Fibroblast of pulmonary artery (primary cell): Measurements from ENCODE around the gene CARD10.

Source experiments
- DNase-seq: peaks from one replicate; pipeline ENCODE4 v3.0.0-alpha.2; 2010; ENCODE audit warnings: low read depth
- H3K4me3 ChIP-seq: replicated peaks from 2 replicates; pipeline ENCODE4 v1.5.1; 2011; ENCODE audit warnings: low read depth, mild to moderate bottlenecking, control low read depth, low read length, moderate library complexity
- CTCF ChIP-seq: IDR thresholded peaks from 2 replicates; pipeline ENCODE4 v1.5.1; 2011; ENCODE audit warnings: mild to moderate bottlenecking, control low read depth, low read length, inconsistent platforms; ENCODE audit errors: missing control alignments

CARD10 gene

GRCh38 chr22:37485395-37486223 is 33.6 kb downstream of the CARD10 start:
- no peak for TF ChIP-seq CTCF
- DNase-seq = no peak
- H3K4me3 ChIP-seq = no peak overlapping the region

DNA sequence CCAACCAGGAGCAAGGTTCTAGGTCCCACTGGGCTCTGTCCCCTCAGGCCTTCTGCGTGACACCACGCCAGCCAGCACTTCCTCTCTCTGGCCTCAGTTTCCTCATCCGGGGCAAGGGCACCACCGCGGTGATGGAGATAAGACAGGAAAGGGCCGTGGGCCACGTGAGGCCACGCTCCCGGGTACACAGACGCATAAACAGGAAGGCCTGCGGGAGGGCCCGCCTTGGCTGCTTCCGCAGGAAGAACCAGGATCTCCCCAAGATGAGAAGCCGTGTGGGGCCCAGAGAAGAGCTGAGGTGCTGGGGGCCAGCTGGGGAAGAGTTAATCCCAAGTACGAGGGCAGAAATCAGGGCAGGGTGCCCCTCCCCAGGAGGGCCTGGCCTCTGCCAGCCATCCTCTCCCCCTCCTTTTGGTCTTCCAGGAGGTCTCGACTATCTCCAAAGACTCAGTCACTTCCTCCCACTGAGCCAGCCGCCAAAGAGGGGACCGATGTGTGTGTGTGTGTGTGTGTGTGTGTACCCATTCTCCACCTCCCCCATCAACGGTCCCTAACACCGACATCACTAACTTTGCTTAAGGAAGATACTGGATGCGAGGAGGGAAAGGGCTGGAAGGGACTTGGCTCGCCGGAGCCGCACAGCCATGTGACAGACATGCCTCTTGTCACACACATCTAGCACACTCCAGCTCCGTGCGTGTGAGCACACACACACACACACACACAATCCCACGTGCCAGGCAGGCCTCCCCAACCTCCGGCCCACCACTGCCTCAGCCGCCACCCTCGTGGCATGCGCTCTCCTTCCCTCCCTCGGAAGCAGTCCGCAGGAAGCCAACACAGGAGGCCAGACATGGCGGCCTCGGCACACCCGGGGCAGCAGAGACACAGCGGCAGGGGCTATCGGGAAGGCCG is 34.5 kb downstream of the CARD10 start:
- H3K4me3 ChIP-seq = no peak overlapping the region
- DNase-seq = no peak
- no peak for TF ChIP-seq CTCF

DNA sequence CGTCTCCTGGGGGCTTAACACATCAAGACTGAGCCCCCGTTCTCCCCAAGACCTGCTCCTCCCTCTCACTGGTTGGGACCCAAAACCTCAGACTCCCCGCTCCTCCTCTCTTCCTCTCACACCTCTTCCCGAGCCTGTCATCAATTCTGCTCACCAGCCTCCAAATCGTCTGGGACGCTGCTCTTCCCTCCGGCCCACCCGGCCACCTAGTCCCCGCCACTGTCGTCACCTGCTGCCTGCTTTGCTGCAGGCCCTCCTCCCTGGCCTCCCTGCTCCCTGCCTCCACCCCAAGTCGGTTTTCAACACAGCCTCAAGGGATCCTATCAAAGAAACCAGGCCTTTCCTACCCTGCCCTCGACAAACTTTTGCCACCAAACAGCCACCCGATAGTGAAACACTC is 36.2 kb downstream of the CARD10 start:
- no peak for TF ChIP-seq CTCF
- DNase-seq = no peak
- no peak overlapping the region for H3K4me3 ChIP-seq

- no peak for DNase-seq
- TF ChIP-seq CTCF = no peak
- H3K4me3 ChIP-seq = no peak overlapping the region
Measured at GRCh38 chr22:37482244-37482643, 37.0 kb downstream of the CARD10 start.

DNA sequence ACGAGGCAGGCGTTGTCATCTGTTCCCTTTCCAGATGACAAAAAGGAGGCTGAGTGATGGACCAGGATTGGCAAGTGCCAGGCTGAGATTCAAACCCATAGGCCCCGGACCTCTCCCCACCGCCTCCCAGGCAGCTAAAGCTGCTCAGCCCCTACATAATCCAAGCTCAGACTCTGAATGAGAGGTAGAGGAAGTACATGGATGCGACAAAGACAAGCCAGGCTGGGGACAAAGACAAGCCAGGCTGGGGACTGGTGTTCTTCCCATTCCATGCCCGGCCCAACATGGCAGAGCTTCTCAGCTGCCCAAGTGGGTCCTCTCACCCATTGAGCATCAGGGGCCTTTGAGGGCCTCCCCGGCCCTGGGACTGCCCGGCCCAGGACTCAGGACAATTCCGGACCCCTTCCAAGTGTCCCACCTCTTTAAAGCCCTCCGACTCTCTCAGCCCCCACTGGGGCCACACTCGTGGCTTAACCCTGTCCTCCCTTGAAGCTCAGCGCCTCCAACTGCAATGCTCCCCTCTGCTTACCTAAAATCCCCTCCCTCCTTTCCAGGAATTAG is 37.8 kb downstream of the CARD10 start:
- DNase-seq = no peak
- H3K4me3 ChIP-seq = no peak overlapping the region
- no peak for TF ChIP-seq CTCF

DNA sequence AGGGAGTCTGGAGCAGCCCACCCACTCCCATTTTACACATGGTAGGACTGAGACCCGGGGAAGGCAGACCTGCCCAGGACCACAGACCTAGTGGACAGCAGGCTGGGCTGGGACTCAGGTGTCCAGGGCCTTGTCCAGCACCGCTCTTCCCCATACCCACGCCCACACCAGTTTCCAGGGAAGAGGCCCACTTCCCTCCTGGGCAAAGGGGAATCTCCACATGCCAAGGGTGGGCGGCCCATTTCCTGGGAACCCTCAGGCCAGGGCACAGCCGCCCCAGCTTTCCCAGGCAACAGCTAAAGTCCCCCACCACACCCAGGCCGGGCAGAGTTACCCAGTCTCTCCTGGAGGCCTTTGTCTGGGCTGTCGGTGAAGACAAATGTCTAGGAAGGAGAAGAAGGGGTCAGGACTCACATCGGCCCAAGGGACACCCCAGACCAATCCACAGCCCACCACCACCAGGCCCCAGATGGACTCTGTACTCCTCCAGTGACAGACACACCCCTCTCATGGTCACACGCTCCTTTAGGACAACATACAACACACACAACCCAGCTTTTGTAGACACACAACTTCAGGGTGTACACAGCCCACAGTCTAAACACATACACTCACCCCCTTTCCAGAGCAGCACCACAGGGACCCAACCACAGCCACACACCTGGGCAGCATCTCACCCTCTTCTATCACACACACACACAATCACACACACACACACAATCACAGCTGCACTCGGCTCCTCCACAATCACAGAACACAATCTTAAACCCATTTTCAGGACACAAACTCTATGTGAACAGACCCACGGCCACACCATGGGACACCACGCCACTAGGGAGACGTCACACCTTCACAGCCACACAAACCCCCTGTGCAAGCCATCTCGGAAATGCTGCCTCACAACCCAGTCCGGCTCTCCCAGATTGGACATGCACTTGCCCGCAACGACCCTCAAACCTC is 38.5 kb downstream of the CARD10 start:
- no peak for DNase-seq
- TF ChIP-seq CTCF = no peak
- no peak overlapping the region for H3K4me3 ChIP-seq
